T47D (cell line): ENCODE measurements around the gene ZXDA.
A peak's percentile ranks its signal among the peaks of the same experiment; 100 is the strongest.
"Not testable (repeated sequence)": the region's sequence is repeated elsewhere in the genome, so short reads cannot be mapped to it uniquely, and the experiment has no call there.

Experiments used
- DNase-seq, 2 experiments: peaks; one replicate each; pipeline versions ENCODE4 v3.0.0 to v3.0.0-alpha.2; 2011 to 2012; ENCODE audit warnings: low read depth in 1 of 2, low spot score in 1 of 2
- JUND ChIP-seq: IDR thresholded peaks from 2 replicates; pipeline ENCODE4 v1.6.1; 2012; ENCODE audit warnings: low read depth
- in situ Hi-C: cut with HindIII; loops from 2 replicates; pipeline ENCODE4 v1.10.0; 2016; ENCODE audit warnings: low sequenced_read_pairs, low pct_unique_long_range_greater_than_20kb

Gene ZXDA

GRCh38 chrX:57910287-57910912 is at the start of gene ZXDA:
TSS of gene ZXDA (minus strand) at chrX:57910458. CDS start at chrX:57910420, 38 bp downstream.
- DNase-seq: peak in 1 of 2 experiments; percentile 18
- in situ Hi-C loops: not testable (repeated sequence)

GRCh38 chrX:57952320-57952678 is 42.0 kb upstream of the ZXDA start:
- TF ChIP-seq JUND: no peak
- no peak for DNase-seq
- in situ Hi-C loops: no loop called here

- no peak for TF ChIP-seq JUND
- DNase-seq: no peak
- in situ Hi-C loops: no loop called here
Measured at GRCh38 chrX:57951666-57952319, 41.5 kb upstream of the ZXDA start.

DNA sequence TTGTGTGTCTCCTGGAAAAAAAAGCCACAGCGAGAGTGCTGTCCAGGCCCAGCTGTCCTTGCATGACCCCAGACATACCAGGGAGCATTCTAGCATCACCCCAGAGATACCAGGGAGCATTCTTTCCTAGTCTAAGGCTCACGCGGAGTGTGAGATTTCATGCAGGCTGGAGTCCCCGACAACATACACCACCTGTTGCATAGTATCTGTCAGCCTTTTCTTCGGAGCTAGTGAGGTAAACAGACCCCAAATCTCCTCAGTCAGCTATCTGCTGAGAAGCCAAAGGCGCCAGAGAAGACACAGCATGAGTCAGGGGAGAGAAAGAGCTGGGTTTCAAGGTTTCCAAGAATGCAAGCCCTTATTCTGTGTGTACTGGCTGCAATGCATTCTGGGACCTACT is 23.1 kb upstream of the ZXDA start:
- in situ Hi-C loops: no loop called here
- DNase-seq: no peak
- no peak for TF ChIP-seq JUND

GRCh38 chrX:57932266-57932665 is 22.0 kb upstream of the ZXDA start:
- in situ Hi-C loops: no loop called here
- TF ChIP-seq JUND: no peak
- DNase-seq: no peak

DNA sequence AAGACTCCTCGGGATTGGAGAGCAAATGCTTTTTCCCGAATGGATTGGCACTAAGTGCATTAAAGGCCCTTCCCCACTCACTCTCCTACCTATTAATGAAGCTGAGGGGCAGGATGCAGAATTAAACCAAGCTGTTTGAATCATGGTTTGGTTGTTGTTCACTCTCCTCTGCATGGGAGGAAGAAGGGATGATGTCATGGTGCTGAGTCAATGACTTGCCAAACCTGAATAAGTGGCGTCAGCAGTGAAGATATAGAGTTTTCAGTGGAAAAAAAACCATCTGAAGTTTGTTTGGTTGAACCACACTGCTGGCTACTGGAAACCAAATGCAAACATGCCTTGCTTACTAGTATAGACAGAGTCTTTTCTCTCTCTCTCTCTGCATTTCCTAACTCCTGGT is 19.8 kb upstream of the ZXDA start:
- no peak for TF ChIP-seq JUND
- no peak for DNase-seq
- in situ Hi-C loops: no loop called here

DNA sequence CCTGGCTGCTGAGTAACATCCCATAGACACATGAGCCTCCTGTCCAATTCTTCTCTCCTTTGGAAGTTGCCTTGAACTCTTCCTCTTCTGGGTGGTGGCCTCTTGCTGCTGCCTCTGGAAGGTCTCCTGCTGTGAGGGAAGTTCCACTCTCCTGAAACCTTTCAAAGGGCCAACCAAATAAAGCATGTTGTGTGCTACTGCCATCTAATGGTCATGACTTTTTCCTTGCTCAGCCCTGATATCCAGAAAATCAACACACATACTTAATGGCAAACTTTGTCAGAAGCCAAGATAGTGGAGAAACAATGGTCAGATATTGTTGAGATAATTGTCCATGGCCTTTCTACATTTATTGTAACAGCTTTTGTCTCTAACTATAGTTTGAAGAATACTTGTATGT is 19.1 kb upstream of the ZXDA start:
- in situ Hi-C loops: no loop called here
- no peak for TF ChIP-seq JUND
- peak in 1 of 2 experiments; percentile 62 for DNase-seq

GRCh38 chrX:57925806-57926205 is 15.5 kb upstream of the ZXDA start:
- DNase-seq: no peak
- in situ Hi-C loops: no loop called here

GRCh38 chrX:57918750-57919436 is 8.6 kb upstream of the ZXDA start:
- no peak for TF ChIP-seq JUND
- peak in 1 of 2 experiments; percentile 71 for DNase-seq
- in situ Hi-C loops: no loop called here

More at GRCh38 chrX:57925806-57926205, 15.5 kb upstream of the ZXDA start:
- no peak for TF ChIP-seq JUND

DNA sequence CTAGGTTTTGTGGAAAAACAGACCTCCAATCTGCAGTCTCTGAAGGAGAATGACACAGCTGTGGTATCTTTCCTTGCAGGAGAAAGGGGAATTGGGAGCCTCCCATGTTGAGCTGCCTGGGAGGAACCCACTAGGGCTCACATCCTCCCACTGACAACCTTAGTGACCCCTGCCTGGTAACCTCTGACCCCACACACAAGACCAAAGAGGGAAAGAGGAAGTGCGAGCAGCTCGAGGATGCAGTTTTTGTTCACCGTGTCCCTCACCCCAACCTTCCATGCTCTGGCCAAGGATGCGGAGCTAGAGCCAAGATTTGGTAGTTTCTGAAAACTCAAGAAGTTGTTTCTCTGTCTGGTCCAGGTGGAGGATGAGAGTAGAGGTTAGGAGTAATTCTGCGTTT is 5.4 kb upstream of the ZXDA start:
- in situ Hi-C loops: no loop called here
- TF ChIP-seq JUND: no peak
- DNase-seq: no peak

- in situ Hi-C loops: not testable (repeated sequence)
- DNase-seq: peak in 1 of 2 experiments; percentile 37
Measured at GRCh38 chrX:57909595-57910286, 517 bp downstream of the ZXDA start.

- DNase-seq, in situ Hi-C loops: not testable (repeated sequence)
Measured at GRCh38 chrX:57908972-57909594, 1.2 kb downstream of the ZXDA start.
